ENCODE results near the gene DHH.

DNA sequence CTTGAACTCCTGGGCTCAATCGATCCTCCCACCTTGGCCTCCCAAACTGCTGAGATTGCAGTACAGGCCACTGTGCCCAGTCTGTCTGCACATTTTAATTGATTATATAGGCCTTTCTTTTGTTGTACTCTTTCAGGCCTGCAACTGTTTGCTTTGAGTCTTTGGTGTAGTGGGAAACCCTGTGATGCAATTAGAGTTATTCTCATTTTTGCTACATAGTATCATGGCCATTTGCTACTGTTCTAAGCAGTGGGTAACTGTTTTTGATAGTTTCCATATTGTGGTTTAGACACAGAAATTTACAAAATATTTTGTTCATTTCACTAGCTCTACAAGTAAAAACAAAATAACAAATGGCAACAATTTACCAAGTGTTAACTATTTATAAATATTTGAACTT is 42.9 kb upstream of the DHH start:
- TF ChIP-seq, protein P1, sequence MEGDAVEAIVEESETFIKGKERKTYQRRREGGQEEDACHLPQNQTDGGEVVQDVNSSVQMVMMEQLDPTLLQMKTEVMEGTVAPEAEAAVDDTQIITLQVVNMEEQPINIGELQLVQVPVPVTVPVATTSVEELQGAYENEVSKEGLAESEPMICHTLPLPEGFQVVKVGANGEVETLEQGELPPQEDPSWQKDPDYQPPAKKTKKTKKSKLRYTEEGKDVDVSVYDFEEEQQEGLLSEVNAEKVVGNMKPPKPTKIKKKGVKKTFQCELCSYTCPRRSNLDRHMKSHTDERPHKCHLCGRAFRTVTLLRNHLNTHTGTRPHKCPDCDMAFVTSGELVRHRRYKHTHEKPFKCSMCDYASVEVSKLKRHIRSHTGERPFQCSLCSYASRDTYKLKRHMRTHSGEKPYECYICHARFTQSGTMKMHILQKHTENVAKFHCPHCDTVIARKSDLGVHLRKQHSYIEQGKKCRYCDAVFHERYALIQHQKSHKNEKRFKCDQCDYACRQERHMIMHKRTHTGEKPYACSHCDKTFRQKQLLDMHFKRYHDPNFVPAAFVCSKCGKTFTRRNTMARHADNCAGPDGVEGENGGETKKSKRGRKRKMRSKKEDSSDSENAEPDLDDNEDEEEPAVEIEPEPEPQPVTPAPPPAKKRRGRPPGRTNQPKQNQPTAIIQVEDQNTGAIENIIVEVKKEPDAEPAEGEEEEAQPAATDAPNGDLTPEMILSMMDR (IDR thresholded peaks at IDR 0.05), result no peak
- TF ChIP-seq POLR2A (IDR thresholded peaks at IDR 0.05), result no peak

Measured in vagina (tissue), 2 donors.